Heart left ventricle (tissue), 16 donors: ENCODE data around the gene ADGRA1. TPM values are rescaled to one million over a fixed set of nuclear protein-coding genes. Genes with fewer than 3 reads are reported as not detected.

Source experiments
- ATAC-seq, 4 donors: fragments of 200-7000 bp; cut with Tn5 transposase; one replicate each; pipeline ENCODE4 v1.9.1; 2020 to 2022; ENCODE audit warnings: moderate library complexity in 4 of 4, mild to moderate bottlenecking in 3 of 4, moderate number of reproducible peaks in 1 of 4
- DNase-seq, 5 donors: peaks; one replicate each; pipeline ENCODE4 v3.0.0-alpha.2; 2020
- H3K27ac ChIP-seq, 12 donors: fragments of 200-600 bp; sonication (generic) in 4 of 12; one replicate each; pipeline versions ENCODE4 v1.5.0 to v1.8.0; 2016 to 2022; ENCODE audit warnings: mild to moderate bottlenecking in 2 of 12
- H3K27me3 ChIP-seq, 9 donors: fragments of 200-600 bp; sonication (generic) in 2 of 9; one replicate each; pipeline versions ENCODE4 v1.5.1 to v1.8.0; 2016 to 2022; ENCODE audit warnings: mild to moderate bottlenecking in 3 of 9
- H3K36me3 ChIP-seq, 9 donors: fragments of 200-600 bp; sonication (generic) in 2 of 9; one replicate each; pipeline versions ENCODE4 v1.5.0 to v1.8.0; 2018 to 2022; ENCODE audit warnings: mild to moderate bottlenecking in 2 of 9
- H3K4me1 ChIP-seq, 12 donors: fragments of 200-600 bp; sonication (generic) in 4 of 12; one replicate each; pipeline versions ENCODE4 v1.5.0 to v1.8.0; 2016 to 2022; ENCODE audit warnings: mild to moderate bottlenecking in 3 of 12
- H3K4me3 ChIP-seq, 12 donors: fragments of 200-600 bp; sonication (generic) in 4 of 12; one replicate each; pipeline versions ENCODE4 v1.5.0 to v1.8.0; 2017 to 2022; ENCODE audit warnings: mild to moderate bottlenecking in 9 of 12, moderate library complexity in 4 of 12
- H3K9me3 ChIP-seq, 12 donors: fragments of 200-600 bp; sonication (generic) in 4 of 12; one replicate each; pipeline versions ENCODE4 v1.5.0 to v1.8.0; 2016 to 2022; ENCODE audit warnings: mild to moderate bottlenecking in 1 of 12
- POLR2A ChIP-seq, 2 donors: fragments of 450-650 bp; IDR thresholded peaks; one replicate each; pipeline ENCODE4 v1.6.1; 2017; ENCODE audit warnings: antibody characterized with exemption in 2 of 2, mild to moderate bottlenecking in 2 of 2, moderate library complexity in 2 of 2
- WGBS, 4 donors: extraction: QIAGEN DNeasy Blood & Tissue Kit in 2 of 4; methylation state at CpG; one replicate each; pipeline versions ENCODE4 v1.1.5 to v1.1.7; 2013 to 2018; 5-methylcytosine and 5-hydroxymethylcytosine counted together
- intact Hi-C, 10 donors: fragments of 100-400 bp; cut with DNase I; formaldehyde crosslinking; loops; one replicate each; pipeline versions ENCODE4 v1.11.1 to v1.14.2; 2022
- polyA plus RNA-seq, 2 donors: library from polyadenylated mRNA; stranded (reverse); fragments of 200-250 nt; gene quantifications; one replicate each; pipeline ENCODE4 v1.2.3, GENCODE V29; 2013
- total RNA-seq, 9 donors: library from RNA; depleted of rRNA in 2 of 9; stranded (reverse); fragments of >200 nt in 2 of 9; fragmentation: NEBNext Ultra II Directional in 3 of 9; extraction: Animal tissue kit (Norgen Biotek cat#: 25700) in 3 of 9; gene quantifications; one replicate each; pipeline versions ENCODE4 v1.1.0 to v1.2.4, GENCODE V29; 2016 to 2023
- TF ChIP-seq, protein P1 (sequence below), 12 donors: fragments of 200-600 bp; sonication (generic) in 4 of 12; IDR thresholded peaks; one replicate each; pipeline versions ENCODE4 v1.5.0 to v1.8.0; 2018 to 2022; ENCODE audit warnings: antibody characterized with exemption in 12 of 12, mild to moderate bottlenecking in 5 of 12
- donor health status: ischemic (EF 13 %, LVEDD 7.1; RV severe dilation, severe dysfunction).
- donor health status: healthy with polysubstance abuse.
- donor health status: DM: no; HTN: yes; CAD: no.
- donor health status: DM: no; HTN: no; CAD: no.
- donor health status: ischemic (EF 25% LVEDD 6.9; RV normal size, moderate dysfunction).
- donor health status: ischemic (EF 25% LVEDD 5.7; RV mildly dilated, moderate dysfunction).
- donor health status: healthy.
- donor health status: DM: yes; HTN: yes; CAD: no.
- donor health status: ischemic (EF 35%, LVEDD 5.7; RV mildly dilated, moderate dysfunction).
- donor health status: nonischemic (EF 11% LVEDD 7.7; RV severe dilation, severe dysfunction).
- donor health status: DM: yes; HTN: yes; CAD: no.
- donor health status: PGD.
- donor health status: ischemic (EF 29% LVEDD 5.4; RV normal size, mild dysfunction).
- donor health status: nonischemic (EF 23%, LVEDD 6.1; RV moderate dilation, normal function).

Gene ADGRA1
- total and polyA plus RNA-seq, 11 donors, result 0.03 to 0.19 (median 0.13) TPM; not detected in 8

GRCh38 chr10:133082685-133083421, 4.9 kb upstream of the ADGRA1 start:
- DNase-seq (peak in 1 of 5 donors; percentile 44), ATAC-seq (no peak)
- no peaks in the 10 kb centered on the region for H3K36me3 ChIP-seq
- H3K9me3 ChIP-seq, result no peaks in the 10 kb centered on the region
- intact Hi-C loops, result no loop called here
- H3K27me3 ChIP-seq, result peaks cover 24 to 75% (median 35%) of the 10 kb centered on the region in 9 donors
- no peak overlapping the region for H3K4me3 ChIP-seq
- TF ChIP-seq POLR2A (IDR thresholded peaks at IDR 0.05), result no peak
- TF ChIP-seq, protein P1, sequence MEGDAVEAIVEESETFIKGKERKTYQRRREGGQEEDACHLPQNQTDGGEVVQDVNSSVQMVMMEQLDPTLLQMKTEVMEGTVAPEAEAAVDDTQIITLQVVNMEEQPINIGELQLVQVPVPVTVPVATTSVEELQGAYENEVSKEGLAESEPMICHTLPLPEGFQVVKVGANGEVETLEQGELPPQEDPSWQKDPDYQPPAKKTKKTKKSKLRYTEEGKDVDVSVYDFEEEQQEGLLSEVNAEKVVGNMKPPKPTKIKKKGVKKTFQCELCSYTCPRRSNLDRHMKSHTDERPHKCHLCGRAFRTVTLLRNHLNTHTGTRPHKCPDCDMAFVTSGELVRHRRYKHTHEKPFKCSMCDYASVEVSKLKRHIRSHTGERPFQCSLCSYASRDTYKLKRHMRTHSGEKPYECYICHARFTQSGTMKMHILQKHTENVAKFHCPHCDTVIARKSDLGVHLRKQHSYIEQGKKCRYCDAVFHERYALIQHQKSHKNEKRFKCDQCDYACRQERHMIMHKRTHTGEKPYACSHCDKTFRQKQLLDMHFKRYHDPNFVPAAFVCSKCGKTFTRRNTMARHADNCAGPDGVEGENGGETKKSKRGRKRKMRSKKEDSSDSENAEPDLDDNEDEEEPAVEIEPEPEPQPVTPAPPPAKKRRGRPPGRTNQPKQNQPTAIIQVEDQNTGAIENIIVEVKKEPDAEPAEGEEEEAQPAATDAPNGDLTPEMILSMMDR (IDR thresholded peaks at IDR 0.05), result no peak
- 62 to 67% (median 66%) methylated on average over 33 to 43 of the region's 43 CpGs for WGBS, 4 donors
- H3K4me1 ChIP-seq, result peaks cover 0 to 7% (median 0%) of the 10 kb centered on the region in 12 donors
- H3K27ac ChIP-seq, result no peak overlapping the region

DNA sequence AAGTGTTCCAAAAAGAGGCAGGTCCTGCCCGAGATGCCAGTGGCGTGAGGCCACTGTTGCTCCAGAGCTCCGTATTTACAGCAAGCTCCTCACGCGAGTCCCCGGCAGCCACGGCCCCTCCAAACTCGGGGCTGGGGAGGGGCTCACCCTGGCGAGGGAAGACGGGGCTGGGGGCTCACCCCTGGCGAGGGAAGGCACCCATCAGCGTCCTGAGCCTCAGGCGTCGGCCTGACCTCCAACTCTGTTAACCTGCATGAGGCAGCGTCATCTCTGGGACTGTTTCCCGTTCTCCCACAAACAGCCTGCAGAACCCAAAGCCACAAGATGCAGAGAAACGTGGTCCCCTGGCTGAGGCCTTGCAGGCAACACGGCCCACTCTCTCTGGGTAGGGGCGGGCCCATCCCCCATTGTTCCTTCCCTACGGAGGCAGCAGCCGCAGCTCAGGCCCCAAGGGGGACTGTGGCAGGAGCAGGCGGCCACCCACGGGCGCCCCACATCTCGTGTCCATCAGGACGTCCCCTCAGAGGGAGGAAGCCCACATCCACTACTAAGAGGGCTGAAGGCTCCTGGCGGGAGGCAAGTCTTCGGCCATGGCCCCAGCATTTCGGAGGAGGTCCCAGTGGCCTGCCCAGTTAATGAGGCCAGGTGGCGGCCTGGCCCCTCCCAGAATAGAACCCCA, 4.2 kb upstream of the ADGRA1 start:
- intact Hi-C loops, result no loop called here
- Histone ChIP-seq H3K27me3 (peaks cover 31 to 82% (median 42%) of the 10 kb centered on the region in 9 donors), H3K4me1 (peaks cover 0 to 14% (median 0%) of the 10 kb centered on the region in 12 donors), H3K9me3 (no peaks in the 10 kb centered on the region), H3K4me3 (no peak overlapping the region), H3K27ac (no peak overlapping the region), H3K36me3 (no peaks in the 10 kb centered on the region)
- ATAC-seq (no peak), DNase-seq (peak in 1 of 5 donors; percentile 44)
- 61 to 74% (median 69%) methylated on average over 25 to 30 of the region's 30 CpGs for WGBS, 4 donors
- TF ChIP-seq POLR2A (IDR thresholded peaks at IDR 0.05), result no peak
- TF ChIP-seq, protein P1 (IDR thresholded peaks at IDR 0.05), result no peak

- WGBS, 4 donors, result 79 to 88% (median 85%) methylated on average over 8 to 17 of the region's 17 CpGs
- ATAC-seq (no peak), DNase-seq (peak in 1 of 5 donors; percentile 37)
- H3K4me1 ChIP-seq, result peaks cover 0 to 15% (median 0%) of the 10 kb centered on the region in 12 donors
- H3K4me3 ChIP-seq, result no peak overlapping the region
- H3K27ac ChIP-seq, result no peak overlapping the region
- H3K27me3 ChIP-seq, result peaks cover 40 to 91% (median 51%) of the 10 kb centered on the region in 9 donors
- H3K9me3 ChIP-seq, result no peaks in the 10 kb centered on the region
- intact Hi-C loops, result no loop called here
- TF ChIP-seq, protein P1 (IDR thresholded peaks at IDR 0.05), result no peak
- no peak for TF ChIP-seq POLR2A (IDR thresholded peaks at IDR 0.05)
- no peaks in the 10 kb centered on the region for H3K36me3 ChIP-seq
These were observed 3.2 kb upstream of the ADGRA1 start for GRCh38 chr10:133084491-133084890.
